AG09319 (cell line): ENCODE results near the gene NEK2.

Source experiments
- DNase-seq: peaks from one replicate; pipeline ENCODE4 v3.0.0-alpha.2; 2010; ENCODE audit warnings: low read depth; ENCODE audit errors: extremely low read depth
- TF ChIP-seq, protein P1 (sequence below): IDR thresholded peaks from 2 replicates; pipeline ENCODE4 v1.5.1; 2011; ENCODE audit warnings: low read depth, mild to moderate bottlenecking, inconsistent platforms, low read length, moderate library complexity

NEK2 gene

GRCh38 chr1:211713231-211713630, 37.8 kb upstream of the NEK2 start:
- TF ChIP-seq, protein P1, sequence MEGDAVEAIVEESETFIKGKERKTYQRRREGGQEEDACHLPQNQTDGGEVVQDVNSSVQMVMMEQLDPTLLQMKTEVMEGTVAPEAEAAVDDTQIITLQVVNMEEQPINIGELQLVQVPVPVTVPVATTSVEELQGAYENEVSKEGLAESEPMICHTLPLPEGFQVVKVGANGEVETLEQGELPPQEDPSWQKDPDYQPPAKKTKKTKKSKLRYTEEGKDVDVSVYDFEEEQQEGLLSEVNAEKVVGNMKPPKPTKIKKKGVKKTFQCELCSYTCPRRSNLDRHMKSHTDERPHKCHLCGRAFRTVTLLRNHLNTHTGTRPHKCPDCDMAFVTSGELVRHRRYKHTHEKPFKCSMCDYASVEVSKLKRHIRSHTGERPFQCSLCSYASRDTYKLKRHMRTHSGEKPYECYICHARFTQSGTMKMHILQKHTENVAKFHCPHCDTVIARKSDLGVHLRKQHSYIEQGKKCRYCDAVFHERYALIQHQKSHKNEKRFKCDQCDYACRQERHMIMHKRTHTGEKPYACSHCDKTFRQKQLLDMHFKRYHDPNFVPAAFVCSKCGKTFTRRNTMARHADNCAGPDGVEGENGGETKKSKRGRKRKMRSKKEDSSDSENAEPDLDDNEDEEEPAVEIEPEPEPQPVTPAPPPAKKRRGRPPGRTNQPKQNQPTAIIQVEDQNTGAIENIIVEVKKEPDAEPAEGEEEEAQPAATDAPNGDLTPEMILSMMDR: no peak
- DNase-seq: no peak

DNA sequence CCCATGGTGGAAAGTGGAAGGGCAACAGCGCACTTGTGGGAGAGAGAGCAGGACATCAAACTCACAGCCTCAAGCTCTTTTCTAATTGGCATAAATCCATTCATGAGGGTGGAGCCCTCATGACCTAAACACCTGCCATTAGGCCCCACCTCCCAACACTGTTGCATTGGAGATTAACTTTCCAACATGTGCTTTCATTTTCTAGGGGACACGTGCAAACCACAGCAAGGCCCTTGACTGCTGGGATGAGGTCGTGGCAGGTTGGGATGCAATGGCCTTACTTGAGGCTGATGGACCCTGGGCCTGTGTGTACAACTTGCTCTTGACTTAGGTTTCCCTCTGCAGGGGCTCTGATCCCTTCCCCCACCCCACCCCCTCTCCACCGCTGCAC, 35.9 kb upstream of the NEK2 start:
- no peak for DNase-seq
- TF ChIP-seq, protein P1: no peak

- DNase-seq: no peak
- TF ChIP-seq, protein P1: no peak
Observed at GRCh38 chr1:211710566-211711314, 35.3 kb upstream of the NEK2 start.

- TF ChIP-seq, protein P1: no peak
- DNase-seq: no peak
Observed at GRCh38 chr1:211708926-211709325, 33.5 kb upstream of the NEK2 start.

DNA sequence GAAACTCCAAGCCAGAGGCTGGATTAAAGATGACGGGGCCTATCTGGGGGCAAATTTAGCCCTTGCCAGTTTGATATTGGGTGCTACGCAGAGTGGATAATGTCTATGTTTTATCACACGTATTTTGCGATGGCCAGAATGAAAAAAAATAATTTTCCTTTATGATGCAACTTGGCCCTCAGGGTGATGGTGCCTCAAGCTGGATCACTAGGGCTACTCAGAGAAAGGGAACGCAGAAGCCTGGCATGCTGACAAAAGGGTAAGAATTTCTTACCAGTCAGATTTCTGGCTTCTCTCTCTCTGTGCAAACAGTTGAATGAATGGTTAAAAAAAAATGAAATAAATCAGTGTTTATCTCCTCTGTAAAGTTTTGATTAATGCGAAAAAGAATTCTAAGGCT, 32.6 kb upstream of the NEK2 start:
- TF ChIP-seq, protein P1: no peak

GRCh38 chr1:211705467-211706091, 30.2 kb upstream of the NEK2 start:
- DNase-seq: no peak
- TF ChIP-seq, protein P1: no peak

More for the DNA sequence above, 32.6 kb upstream of the NEK2 start:
- DNase-seq: no peak

GRCh38 chr1:211704543-211704942, 29.1 kb upstream of the NEK2 start:
- TF ChIP-seq, protein P1: no peak
- no peak for DNase-seq
